H1 (cell line): ENCODE results near the gene FRK. TPM values are rescaled to one million over a fixed set of nuclear protein-coding genes. Genes with fewer than 3 reads are reported as not detected.

Experiments
- CTCF ChIA-PET: fragments of 300-600 bp; sonication (Branson Sonifier 250); formaldehyde crosslinking; loops from one replicate; lab custom pipeline; 2021; ENCODE audit not compliant: partially characterized antibody; lab: Charles Lee
- POLR2A ChIA-PET: fragments of 300-600 bp; sonication (Branson Sonifier 250); formaldehyde crosslinking; loops from one replicate; lab custom pipeline; 2021; ENCODE audit warnings: inconsistent platforms; ENCODE audit not compliant: partially characterized antibody; lab: Charles Lee
- DNase-seq, 2 experiments: peaks; one replicate each; pipeline versions ENCODE4 v3.0.0 to v3.0.0-alpha.2; 2010 to 2022; ENCODE audit warnings: low spot score in 2 of 2, low read depth in 1 of 2, mixed read lengths in 1 of 2
- FAIRE-seq: peaks from 2 replicates; lab custom pipeline; 2011; peaks lifted over from hg19 to GRCh38; lab: Jason Lieb, UNC
- H2AFZ ChIP-seq: 2 replicates; pipeline ENCODE4 v1.8.1; 2012; ENCODE audit warnings: low read length, inconsistent platforms
- H2AK5ac ChIP-seq: 2 replicates; pipeline ENCODE4 v1.6.1; 2013; ENCODE audit warnings: low read depth, low read length
- H2BK120ac ChIP-seq: replicated peaks from 2 replicates; pipeline ENCODE3; 2013; ENCODE audit warnings: low read depth, low read length, inconsistent platforms
- H2BK12ac ChIP-seq: 2 replicates; pipeline ENCODE4 v1.6.1; 2013; ENCODE audit warnings: low read depth, low read length
- H2BK15ac ChIP-seq: 2 replicates; pipeline ENCODE4 v1.6.1; 2013; ENCODE audit warnings: low read length
- H2BK20ac ChIP-seq: 2 replicates; pipeline ENCODE4 v1.6.1; 2013; ENCODE audit warnings: low read length
- H2BK5ac ChIP-seq: 2 replicates; pipeline ENCODE4 v1.6.1; 2013; ENCODE audit warnings: low read depth, low read length
- H3K14ac ChIP-seq: 2 replicates; pipeline ENCODE4 v1.6.1; 2013; ENCODE audit warnings: inconsistent platforms; ENCODE audit not compliant: insufficient read length
- H3K18ac ChIP-seq: 2 replicates; pipeline ENCODE4 v1.6.1; 2013; ENCODE audit warnings: low read length; ENCODE audit errors: extremely low read depth
- H3K23ac ChIP-seq: 2 replicates; pipeline ENCODE4 v1.6.1; 2013; ENCODE audit warnings: inconsistent platforms; ENCODE audit not compliant: insufficient read length
- H3K23me2 ChIP-seq: 2 replicates; pipeline ENCODE4 v1.6.1; 2013; ENCODE audit warnings: low read depth, low read length
- H3K27ac ChIP-seq: 2 replicates; pipeline ENCODE4 v1.6.1; 2011; ENCODE audit warnings: low read depth, low read length, inconsistent platforms
- H3K27me3 ChIP-seq, 4 experiments: replicated peaks in 1 of 4; 1 replicate in 1 of 4; 2 replicates in 3 of 4; pipeline versions ENCODE4 v1.6.1 to v1.8.1; 2011 to 2013; ENCODE audit warnings: low read length in 3 of 4, mild to moderate bottlenecking in 3 of 4, inconsistent platforms in 2 of 4, mixed read lengths in 2 of 4, moderate library complexity in 1 of 4; ENCODE audit not compliant: control insufficient read depth in 3 of 4, insufficient read depth in 3 of 4; ENCODE audit errors: extremely low read depth in 1 of 4
- H3K36me3 ChIP-seq, 4 experiments: 2 replicates each; pipeline versions ENCODE4 v1.6.1 to v1.8.1; 2011 to 2013; ENCODE audit warnings: mild to moderate bottlenecking in 4 of 4, low read length in 3 of 4, moderate library complexity in 2 of 4, control low read depth in 1 of 4, inconsistent platforms in 1 of 4; ENCODE audit not compliant: insufficient read depth in 4 of 4, control insufficient read depth in 2 of 4
- H3K4ac ChIP-seq: replicated peaks from 2 replicates; pipeline ENCODE3; 2013; ENCODE audit warnings: low read length, low read depth, mixed read lengths, inconsistent platforms; ENCODE audit not compliant: insufficient read length
- H3K4me1 ChIP-seq, 4 experiments: replicated peaks in 1 of 4; 1 replicate in 1 of 4; 2 replicates in 3 of 4; pipeline versions ENCODE4 v1.6.1 to v1.8.1; 2011 to 2013; ENCODE audit warnings: low read length in 3 of 4, inconsistent platforms in 2 of 4, mixed read lengths in 1 of 4; ENCODE audit not compliant: insufficient read depth in 4 of 4, control insufficient read depth in 3 of 4
- H3K4me2 ChIP-seq, 2 experiments: 2 replicates each; pipeline versions ENCODE4 v1.6.1 to v1.8.1; 2011 to 2013; ENCODE audit warnings: low read depth in 2 of 2, low read length in 2 of 2, control low read depth in 1 of 2, inconsistent platforms in 1 of 2, mild to moderate bottlenecking in 1 of 2; ENCODE audit not compliant: insufficient read depth in 1 of 2
- H3K4me3 ChIP-seq, 4 experiments: fragments of 200-600, 300-600 bp in 1 of 4; sonication (generic), shearing (Covaris generic), sonication (Bioruptor Twin) in 1 of 4; 2 replicates each; pipeline versions ENCODE4 v1.5.1 to v1.8.1; 2011 to 2016; ENCODE audit warnings: low read length in 4 of 4, low read depth in 3 of 4, control low read depth in 2 of 4, inconsistent platforms in 2 of 4, mild to moderate bottlenecking in 2 of 4, mixed read lengths in 1 of 4, moderate library complexity in 1 of 4; ENCODE audit not compliant: insufficient read depth in 2 of 4; ENCODE audit errors: extremely low read depth in 1 of 4
- H3K56ac ChIP-seq: replicated peaks from 2 replicates; pipeline ENCODE3; 2013; ENCODE audit warnings: low read depth, mild to moderate bottlenecking, mixed read lengths, low read length, inconsistent platforms; ENCODE audit not compliant: insufficient read length
- H3K79me1 ChIP-seq: 2 replicates; pipeline ENCODE4 v1.6.1; 2013; ENCODE audit warnings: low read depth, low read length, control low read depth
- H3K79me2 ChIP-seq, 2 experiments: 2 replicates each; pipeline versions ENCODE4 v1.6.1 to v1.8.1; 2012 to 2013; ENCODE audit warnings: low read length in 2 of 2, mild to moderate bottlenecking in 2 of 2, inconsistent platforms in 1 of 2; ENCODE audit not compliant: insufficient read depth in 2 of 2, control insufficient read depth in 1 of 2
- H3K9ac ChIP-seq, 4 experiments: replicated peaks in 1 of 4; 1 replicate in 1 of 4; 2 replicates in 3 of 4; pipeline versions ENCODE4 v1.6.1 to v1.8.1; 2011 to 2013; ENCODE audit warnings: low read depth in 3 of 4, low read length in 3 of 4, control low read depth in 2 of 4, mild to moderate bottlenecking in 2 of 4, moderate library complexity in 2 of 4, inconsistent platforms in 1 of 4; ENCODE audit errors: extremely low read depth in 1 of 4
- H3K9me3 ChIP-seq, 2 experiments: 2 replicates each; pipeline versions ENCODE4 v1.6.1 to v1.8.1; 2012 to 2013; ENCODE audit warnings: mild to moderate bottlenecking in 2 of 2, moderate library complexity in 2 of 2, control low read depth in 1 of 2, inconsistent platforms in 1 of 2, low read depth in 1 of 2, low read length in 1 of 2, mixed read lengths in 1 of 2; ENCODE audit not compliant: insufficient read depth in 2 of 2
- H4K20me1 ChIP-seq, 2 experiments: replicated peaks in 1 of 2; 2 replicates each; pipeline versions ENCODE3 to v1.8.1; 2011 to 2013; ENCODE audit warnings: inconsistent platforms in 2 of 2, low read length in 2 of 2, mild to moderate bottlenecking in 1 of 2; ENCODE audit not compliant: insufficient read depth in 2 of 2, control insufficient read depth in 1 of 2
- H4K5ac ChIP-seq: 2 replicates; pipeline ENCODE4 v1.6.1; 2013; ENCODE audit warnings: low read length, low read depth, mixed read lengths, inconsistent platforms; ENCODE audit not compliant: insufficient read length
- H4K8ac ChIP-seq: 2 replicates; pipeline ENCODE4 v1.8.0; 2013; ENCODE audit warnings: mild to moderate bottlenecking, moderate library complexity, low read length, inconsistent platforms; ENCODE audit not compliant: insufficient read depth; ENCODE audit errors: extremely low read depth
- H4K91ac ChIP-seq: replicated peaks from 2 replicates; pipeline ENCODE3; 2013; ENCODE audit warnings: low read length, mixed read lengths, inconsistent platforms; ENCODE audit not compliant: insufficient read length
- ASH2L ChIP-seq: fragments of 200-600, 300-600 bp; sonication (generic); IDR thresholded peaks from one replicate; pipeline ENCODE4 v1.7.1; 2017; ENCODE audit warnings: low read length
- CHD1 ChIP-seq: IDR thresholded peaks from 2 replicates; pipeline ENCODE4 v1.6.1; 2012; ENCODE audit warnings: low read depth, low read length, improper control_type of control experiment
- CHD2 ChIP-seq: IDR thresholded peaks from 2 replicates; pipeline ENCODE4 v1.6.1; 2012; ENCODE audit warnings: low read length, improper control_type of control experiment
- EGR1 ChIP-seq: IDR thresholded peaks from 2 replicates; pipeline ENCODE4 v1.6.1; 2011; ENCODE audit warnings: low read depth, low read length, borderline replicate concordance
- NANOG ChIP-seq: IDR thresholded peaks from 2 replicates; pipeline ENCODE4 v1.6.1; 2011; ENCODE audit warnings: low read length, low read depth, mild to moderate bottlenecking, inconsistent platforms; ENCODE audit not compliant: insufficient read depth, poor library complexity, severe bottlenecking
- PHF8 ChIP-seq: fragments of 200-600 bp; sonication (generic); conservative IDR thresholded peaks from 2 replicates; pipeline ENCODE4 v1.7.1; 2012; ENCODE audit warnings: low read depth, mild to moderate bottlenecking, inconsistent platforms, low read length, moderate library complexity
- POLR2AphosphoS5 ChIP-seq: IDR thresholded peaks from 2 replicates; pipeline ENCODE4 v1.6.1; 2011; ENCODE audit warnings: low read depth, low read length
- RBBP5 ChIP-seq: IDR thresholded peaks from 2 replicates; pipeline ENCODE4 v1.7.1; 2012; ENCODE audit warnings: low read depth, mild to moderate bottlenecking, inconsistent platforms, low read length, moderate library complexity, borderline replicate concordance
- RXRA ChIP-seq: IDR thresholded peaks from 2 replicates; pipeline ENCODE4 v1.6.1; 2011; ENCODE audit warnings: low read depth, mild to moderate bottlenecking, low read length, moderate library complexity; ENCODE audit not compliant: insufficient read depth
- SAP30 ChIP-seq: fragments of 300-600 bp; sonication (generic); IDR thresholded peaks from 2 replicates; pipeline ENCODE4 v1.7.1; 2012; ENCODE audit warnings: low read length, moderate library complexity, mild to moderate bottlenecking, inconsistent platforms; ENCODE audit not compliant: insufficient read depth, insufficient replicate concordance
- SIRT6 ChIP-seq: IDR thresholded peaks from one replicate; pipeline ENCODE4 v1.7.1; 2012; ENCODE audit warnings: low read length, inconsistent platforms
- SIX5 ChIP-seq: IDR thresholded peaks from 2 replicates; pipeline ENCODE4 v1.6.1; 2011; ENCODE audit warnings: mild to moderate bottlenecking, low read depth, low read length
- SUZ12 ChIP-seq: fragments of 200-600 bp; sonication (generic); IDR thresholded peaks from 2 replicates; pipeline ENCODE4 v1.6.1; 2012; ENCODE audit warnings: mild to moderate bottlenecking, inconsistent platforms, low read length, moderate library complexity, mixed read lengths
- USF2 ChIP-seq: IDR thresholded peaks from 2 replicates; pipeline ENCODE4 v1.6.1; 2011; ENCODE audit warnings: low read length, improper control_type of control experiment
- ZNF274 ChIP-seq: IDR thresholded peaks from 2 replicates; pipeline ENCODE4 v1.7.0; 2012; ENCODE audit warnings: low read length, borderline replicate concordance; ENCODE audit errors: extremely low read depth
- WGBS, 2 experiments: shearing (Covaris generic) in 1 of 2; methylation state at CpG; one replicate each; pipeline versions ENCODE4 v1.1.6 to v1.1.7; 2013 to 2015; ENCODE audit warnings: low lambda C conversion rate in 2 of 2, mixed read lengths in 2 of 2, inconsistent platforms in 1 of 2, low coverage in 1 of 2, missing lambda C conversion rate in 1 of 2; ENCODE audit not compliant: insufficient replicate concordance in 2 of 2, insufficient coverage in 1 of 2, insufficient read length in 1 of 2; ENCODE audit errors: extremely low coverage in 1 of 2, missing lambda C conversion rate in 1 of 2; 5-methylcytosine and 5-hydroxymethylcytosine counted together
- polyA plus RNA-seq, 7 experiments: library from polyadenylated mRNA; depleted of rRNA in 3 of 7; stranded (reverse) in 5 of 7; unstranded in 2 of 7; fragments of >200 nt in 5 of 7; fragments of 200-250 nt in 2 of 7; gene quantifications; 1 replicate in 5 of 7; 2 replicates in 1 of 7; 4 replicates in 1 of 7; pipeline versions ENCODE4 v1.2.1 to v1.2.3, GENCODE V29; 2011 to 2013; ENCODE audit warnings: missing spikeins in 2 of 7, mixed read lengths in 2 of 7
- total RNA-seq: library from RNA; stranded (reverse); fragmentation: NEBNext Ultra II Directional; extraction: Animal tissue kit (Norgen Biotek cat#: 25700); gene quantifications from 2 replicates; pipeline ENCODE4 v1.2.1, GENCODE V29; 2021

Gene FRK
- total and polyA plus RNA-seq, 2 of the 8 experiments (the other 6 are each of a cell fraction or from before 2014, with no cell fraction given), result 0.11 to 0.24 TPM

GRCh38 chr6:115898246-115898645 is 162.4 kb downstream of the FRK start:
- no peaks in the 10 kb centered on the region for H3K23me2 ChIP-seq
- no peak overlapping the region for H2AFZ ChIP-seq
- H3K4me1 ChIP-seq, result no peaks in the 10 kb centered on the region
- no peak overlapping the region for H3K4me3 ChIP-seq
- no peaks in the 10 kb centered on the region for H3K79me1 ChIP-seq
- H3K36me3 ChIP-seq, result no peaks in the 10 kb centered on the region
- H3K4me2 ChIP-seq, result no peak overlapping the region
- H2BK12ac ChIP-seq, result no peak overlapping the region
- no peak overlapping the region for H3K4ac ChIP-seq
- WGBS, 2 experiments, result 85% methylated on average over 1 of the region's 1 CpG; no CpG with 5 or more reads in 1 of the 2 experiments
- H2BK5ac ChIP-seq, result no peak overlapping the region
- no peak overlapping the region for H3K18ac ChIP-seq
- H2BK15ac ChIP-seq, result no peak overlapping the region
- H2BK120ac ChIP-seq, result no peak overlapping the region
- H3K14ac ChIP-seq, result no peak overlapping the region
- no peak overlapping the region for H3K27ac ChIP-seq
- H3K56ac ChIP-seq, result no peak overlapping the region
- H3K27me3 ChIP-seq, result no peaks in the 10 kb centered on the region
- ChIA-PET POLR2A (no interaction called here), CTCF (no interaction called here)
- H3K23ac ChIP-seq, result no peak overlapping the region
- H2AK5ac ChIP-seq, result no peak overlapping the region
- H4K91ac ChIP-seq, result no peak overlapping the region
- no peaks in the 10 kb centered on the region for H3K9me3 ChIP-seq
- no peak for DNase-seq
- H4K20me1 ChIP-seq, result no peaks in the 10 kb centered on the region
- no peak overlapping the region for H2BK20ac ChIP-seq
- H3K79me2 ChIP-seq, result no peaks in the 10 kb centered on the region
- H4K8ac ChIP-seq, result no peak overlapping the region
- no peak overlapping the region for H3K9ac ChIP-seq
- FAIRE-seq, result no peak
- H4K5ac ChIP-seq, result no peak overlapping the region
- no peak for TF ChIP-seq RXRA
- TF ChIP-seq SUZ12, result no peak
- TF ChIP-seq POLR2AphosphoS5, result no peak
- no peak for TF ChIP-seq ASH2L
- TF ChIP-seq USF2, result no peak
- TF ChIP-seq SIRT6, result no peak
- TF ChIP-seq PHF8, result no peak
- TF ChIP-seq SAP30, result no peak
- no peak for TF ChIP-seq CHD1
- TF ChIP-seq CHD2, result no peak
- TF ChIP-seq ZNF274, result no peak
- TF ChIP-seq SIX5, result no peak
- no peak for TF ChIP-seq NANOG
- TF ChIP-seq EGR1, result no peak
- no peak for TF ChIP-seq RBBP5
